Gastroesophageal sphincter (tissue), 4 donors: Measurements from ENCODE around the gene PABPN1L. TPM values are rescaled to one million over a fixed set of nuclear protein-coding genes. Genes with fewer than 3 reads are reported as not detected.

Source experiments
- ATAC-seq: fragments of 150-250 bp; one replicate; pipeline ENCODE4 v1.9.1; 2016; ENCODE audit warnings: mild to moderate bottlenecking, moderate library complexity
- H3K27ac ChIP-seq, 4 donors: fragments of 200-600 bp; sonication (generic) in 3 of 4; 1 replicate in 3 of 4; 2 replicates in 1 of 4; pipeline ENCODE4 v1.5.1; 2016 to 2019
- H3K27me3 ChIP-seq: fragments of 200-600 bp; sonication (generic); one replicate; pipeline ENCODE4 v1.5.1; 2019
- H3K36me3 ChIP-seq, 2 donors: fragments of 200-600 bp; sonication (generic); one replicate each; pipeline ENCODE4 v1.5.1; 2019; ENCODE audit warnings: control low read depth in 1 of 2
- H3K4me1 ChIP-seq, 3 donors: fragments of 200-600 bp; sonication (generic); 1 replicate in 2 of 3; 2 replicates in 1 of 3; pipeline ENCODE4 v1.5.1; 2016 to 2019; ENCODE audit warnings: control low read depth in 2 of 3
- H3K4me3 ChIP-seq, 2 donors: fragments of 200-600 bp; sonication (generic); one replicate each; pipeline ENCODE4 v1.5.1; 2019; ENCODE audit warnings: mild to moderate bottlenecking in 1 of 2, moderate library complexity in 1 of 2
- H3K9me3 ChIP-seq, 3 donors: fragments of 200-600 bp; sonication (generic); one replicate each; pipeline ENCODE4 v1.5.1; 2017 to 2019; ENCODE audit warnings: control low read depth in 2 of 3
- CTCF ChIP-seq, 4 experiments: fragments of 200-600 bp in 2 of 4; fragments of 450-650 bp in 2 of 4; sonication (generic) in 1 of 4; IDR thresholded peaks; one replicate each; pipeline ENCODE4 v1.5.1; 2017 to 2019; ENCODE audit warnings: antibody characterized with exemption in 4 of 4, mild to moderate bottlenecking in 2 of 4, moderate library complexity in 2 of 4
- EP300 ChIP-seq: sonication (generic); formaldehyde crosslinking; IDR thresholded peaks from one replicate; pipeline ENCODE4 v1.6.1; 2017; ENCODE audit warnings: antibody characterized with exemption, mild to moderate bottlenecking
- POLR2A ChIP-seq, 2 donors: fragments of 450-650 bp; IDR thresholded peaks; one replicate each; pipeline ENCODE4 v1.6.1; 2017; ENCODE audit warnings: antibody characterized with exemption in 2 of 2, mild to moderate bottlenecking in 2 of 2, moderate library complexity in 1 of 2
- POLR2AphosphoS5 ChIP-seq: sonication (generic); formaldehyde crosslinking; IDR thresholded peaks from one replicate; pipeline ENCODE4 v1.6.1; 2017; ENCODE audit warnings: antibody characterized with exemption
- WGBS, 2 donors: methylation state at CpG; one replicate each; pipeline ENCODE4 v1.1.5; 2018; ENCODE audit warnings: low coverage in 1 of 2; 5-methylcytosine and 5-hydroxymethylcytosine counted together
- total RNA-seq, 4 donors: library from RNA; depleted of rRNA; stranded (reverse); fragments of >200 nt; gene quantifications; one replicate each; pipeline ENCODE4 v1.1.0, GENCODE V29; 2016

Gene PABPN1L
- total RNA-seq, 4 donors from 2014 or later = 0.54 TPM; not detected in 3

DNA sequence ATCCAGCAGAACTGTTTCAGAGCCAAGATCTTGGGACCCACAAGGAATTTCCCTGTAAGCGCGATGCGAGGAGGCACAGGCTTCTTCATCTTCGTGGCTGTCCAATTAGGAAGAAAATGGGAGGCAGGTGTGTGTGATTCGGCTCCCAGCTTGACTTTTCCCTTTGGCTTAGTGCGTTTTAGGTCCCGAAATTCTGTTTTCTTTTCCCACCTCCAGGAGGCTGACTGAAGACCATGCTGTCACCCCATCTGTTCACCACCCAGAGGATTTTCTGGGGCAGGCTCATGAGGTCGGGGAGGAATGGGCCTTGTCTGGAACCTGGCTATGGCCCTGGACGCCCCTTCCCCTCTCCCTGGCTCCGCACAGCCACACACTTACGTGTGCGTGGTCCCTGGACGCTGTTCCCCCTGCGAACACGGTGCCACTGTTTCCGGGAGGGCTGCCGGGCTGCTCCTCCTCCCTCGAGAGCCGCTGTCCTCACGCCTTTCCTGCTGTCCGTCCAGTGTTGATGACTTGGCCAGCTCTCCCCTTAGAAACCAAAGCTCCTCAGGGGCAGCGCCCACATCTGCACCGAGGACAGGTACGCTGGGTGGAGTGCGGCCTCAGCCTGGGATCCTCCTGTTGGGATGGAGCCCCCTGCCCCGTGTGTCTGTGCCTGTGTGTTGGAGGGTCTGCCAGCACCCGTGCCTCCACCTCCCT is 2.7 kb upstream of the PABPN1L start:
- no peak for TF ChIP-seq POLR2AphosphoS5
- TF ChIP-seq EP300 = no peak
- TF ChIP-seq POLR2A (IDR thresholded peaks at IDR 0.05) = no peak
- no peak for TF ChIP-seq CTCF (IDR thresholded peaks at IDR 0.05)
- Histone ChIP-seq H3K36me3 (no peaks in the 10 kb centered on the region), H3K27ac (no peak overlapping the region), H3K27me3 (peaks cover 81% of the 10 kb centered on the region), H3K4me3 (no peak overlapping the region), H3K4me1 (peaks cover 0 to 12% (median 0%) of the 10 kb centered on the region in 3 donors), H3K9me3 (no peaks in the 10 kb centered on the region)
- WGBS, 2 donors = 85% methylated on average over 9 of the region's 27 CpGs; no CpG with 5 or more reads in 1 of the 2 donors
- ATAC-seq = no peak

DNA sequence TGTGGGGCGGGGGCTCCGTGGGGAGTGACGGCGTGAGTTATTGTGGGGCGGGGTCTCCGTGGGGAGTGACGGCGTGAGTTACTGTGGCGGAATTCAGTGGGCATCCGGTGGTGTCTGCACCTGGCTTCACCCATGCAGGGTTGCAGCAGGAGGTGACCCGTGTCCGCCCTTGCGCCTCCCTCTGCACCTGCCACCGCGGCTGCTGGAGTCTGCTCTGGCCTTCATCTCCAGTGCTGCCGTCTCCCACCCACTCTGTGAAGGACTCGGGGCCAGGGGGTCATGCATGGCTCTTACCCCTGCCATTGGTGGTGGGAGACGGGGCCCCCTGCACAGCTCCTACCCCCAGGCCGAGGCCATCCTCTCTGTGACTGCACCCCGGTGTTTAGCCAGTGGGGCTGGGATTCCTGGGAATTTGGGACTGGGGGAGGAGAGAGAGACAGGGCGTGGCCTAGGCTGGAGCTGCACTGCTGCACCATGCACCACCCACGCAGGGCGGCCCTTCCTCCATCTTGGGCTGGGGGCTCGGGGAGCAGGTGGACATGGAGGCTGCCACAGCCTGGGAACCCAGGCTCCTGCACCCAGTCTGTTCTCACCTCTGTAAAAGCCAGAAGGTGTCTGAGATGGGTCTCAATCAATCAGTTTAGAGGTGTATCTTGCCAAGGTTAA is 1.3 kb upstream of the PABPN1L start:
- TF ChIP-seq POLR2A (IDR thresholded peaks at IDR 0.05) = no peak
- TF ChIP-seq EP300 = no peak
- no peak for TF ChIP-seq CTCF (IDR thresholded peaks at IDR 0.05)
- no peak for TF ChIP-seq POLR2AphosphoS5
- ATAC-seq = no peak
- Histone ChIP-seq H3K4me3 (no peak overlapping the region), H3K27me3 (peaks cover 67% of the 10 kb centered on the region), H3K4me1 (peaks cover 0 to 12% (median 0%) of the 10 kb centered on the region in 3 donors), H3K27ac (no peak overlapping the region), H3K36me3 (peaks cover 0 to 13% of the 10 kb centered on the region in 2 donors), H3K9me3 (no peaks in the 10 kb centered on the region)
- WGBS, 2 donors = 80% methylated on average over 7 of the region's 24 CpGs; no CpG with 5 or more reads in 1 of the 2 donors

DNA sequence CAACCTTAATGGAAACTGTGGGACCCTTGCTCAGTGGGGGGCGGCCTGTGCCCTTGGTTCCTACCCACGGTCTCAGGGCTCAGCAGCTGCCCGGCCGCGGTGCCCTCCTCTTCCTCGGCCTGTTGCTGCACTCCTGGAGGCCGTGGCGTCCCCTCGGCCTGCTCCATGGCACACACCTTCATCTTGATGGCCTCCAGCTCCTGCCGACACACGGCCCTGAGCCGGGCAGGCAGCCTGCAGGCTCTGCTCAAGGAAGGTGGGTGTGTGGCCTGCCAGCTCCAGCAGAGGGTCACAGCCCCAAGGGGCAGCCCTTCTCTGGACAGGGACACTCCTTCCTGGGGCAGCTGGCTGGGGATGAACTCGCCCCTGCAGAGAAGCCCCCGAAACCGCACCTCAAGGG is 718 bp downstream of the PABPN1L start:
- 80 to 100% methylated on average over 1 of the region's 15 CpGs for WGBS, 2 donors
- Histone ChIP-seq H3K4me1 (peaks cover 0 to 5% (median 0%) of the 10 kb centered on the region in 3 donors), H3K27ac (no peak overlapping the region), H3K4me3 (no peak overlapping the region), H3K9me3 (no peaks in the 10 kb centered on the region), H3K27me3 (peaks cover 47% of the 10 kb centered on the region), H3K36me3 (peaks cover 0 to 33% of the 10 kb centered on the region in 2 donors)
- TF ChIP-seq EP300 (no peak), CTCF (IDR thresholded peaks at IDR 0.05) (no peak), POLR2AphosphoS5 (no peak), POLR2A (IDR thresholded peaks at IDR 0.05) (no peak)
- ATAC-seq = no peak

- H3K4me3 ChIP-seq = no peak overlapping the region
- peaks cover 0 to under 1% (median 0%) of the 10 kb centered on the region in 3 donors for H3K4me1 ChIP-seq
- no peak for ATAC-seq
- H3K36me3 ChIP-seq = peaks cover 0 to 37% of the 10 kb centered on the region in 2 donors
- H3K9me3 ChIP-seq = no peaks in the 10 kb centered on the region
- no peak overlapping the region for H3K27ac ChIP-seq
- 80% methylated on average over 2 of the region's 14 CpGs; no CpG with 5 or more reads in 1 of the 2 donors for WGBS, 2 donors
- H3K27me3 ChIP-seq = peaks cover 43% of the 10 kb centered on the region
- TF ChIP-seq POLR2A (IDR thresholded peaks at IDR 0.05) = no peak
- no peak for TF ChIP-seq CTCF (IDR thresholded peaks at IDR 0.05)
- TF ChIP-seq POLR2AphosphoS5 = no peak
- no peak for TF ChIP-seq EP300
These were observed 1.1 kb downstream of the PABPN1L start for GRCh38 chr16:88865310-88865709.
